Measurements from ENCODE around the gene HAUS5.

DNA sequence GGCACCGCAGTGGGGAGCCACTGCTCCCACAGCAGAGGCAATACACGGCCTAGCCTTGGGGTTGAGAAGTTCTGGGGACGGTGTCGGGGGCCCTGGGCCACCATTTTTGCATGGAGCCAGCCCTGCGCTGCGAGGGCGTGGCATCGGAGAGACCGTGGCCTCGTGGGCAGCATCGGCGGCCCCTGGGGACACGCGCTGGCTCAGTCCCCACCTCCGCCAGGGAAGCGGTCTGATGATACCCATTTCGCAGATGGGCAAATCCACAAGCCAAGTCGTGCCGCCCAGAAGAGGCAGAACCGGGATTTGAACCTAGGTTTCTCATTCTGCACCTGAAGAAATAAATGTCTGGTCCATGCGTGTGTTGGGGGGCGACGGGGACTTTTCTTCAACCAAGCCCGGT is 52.6 kb downstream of the HAUS5 start:
- TF ChIP-seq, protein P1, sequence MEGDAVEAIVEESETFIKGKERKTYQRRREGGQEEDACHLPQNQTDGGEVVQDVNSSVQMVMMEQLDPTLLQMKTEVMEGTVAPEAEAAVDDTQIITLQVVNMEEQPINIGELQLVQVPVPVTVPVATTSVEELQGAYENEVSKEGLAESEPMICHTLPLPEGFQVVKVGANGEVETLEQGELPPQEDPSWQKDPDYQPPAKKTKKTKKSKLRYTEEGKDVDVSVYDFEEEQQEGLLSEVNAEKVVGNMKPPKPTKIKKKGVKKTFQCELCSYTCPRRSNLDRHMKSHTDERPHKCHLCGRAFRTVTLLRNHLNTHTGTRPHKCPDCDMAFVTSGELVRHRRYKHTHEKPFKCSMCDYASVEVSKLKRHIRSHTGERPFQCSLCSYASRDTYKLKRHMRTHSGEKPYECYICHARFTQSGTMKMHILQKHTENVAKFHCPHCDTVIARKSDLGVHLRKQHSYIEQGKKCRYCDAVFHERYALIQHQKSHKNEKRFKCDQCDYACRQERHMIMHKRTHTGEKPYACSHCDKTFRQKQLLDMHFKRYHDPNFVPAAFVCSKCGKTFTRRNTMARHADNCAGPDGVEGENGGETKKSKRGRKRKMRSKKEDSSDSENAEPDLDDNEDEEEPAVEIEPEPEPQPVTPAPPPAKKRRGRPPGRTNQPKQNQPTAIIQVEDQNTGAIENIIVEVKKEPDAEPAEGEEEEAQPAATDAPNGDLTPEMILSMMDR (conservative IDR thresholded peaks at IDR 0.05; ENCODE audit: low read length), result no peak
- TF ChIP-seq EZH2phosphoT487 (IDR thresholded peaks at IDR 0.05; ENCODE audit: borderline replicate concordance, low read depth, low read length), result no peak
